ENCODE measurements around the gene TMEM43.

DNA sequence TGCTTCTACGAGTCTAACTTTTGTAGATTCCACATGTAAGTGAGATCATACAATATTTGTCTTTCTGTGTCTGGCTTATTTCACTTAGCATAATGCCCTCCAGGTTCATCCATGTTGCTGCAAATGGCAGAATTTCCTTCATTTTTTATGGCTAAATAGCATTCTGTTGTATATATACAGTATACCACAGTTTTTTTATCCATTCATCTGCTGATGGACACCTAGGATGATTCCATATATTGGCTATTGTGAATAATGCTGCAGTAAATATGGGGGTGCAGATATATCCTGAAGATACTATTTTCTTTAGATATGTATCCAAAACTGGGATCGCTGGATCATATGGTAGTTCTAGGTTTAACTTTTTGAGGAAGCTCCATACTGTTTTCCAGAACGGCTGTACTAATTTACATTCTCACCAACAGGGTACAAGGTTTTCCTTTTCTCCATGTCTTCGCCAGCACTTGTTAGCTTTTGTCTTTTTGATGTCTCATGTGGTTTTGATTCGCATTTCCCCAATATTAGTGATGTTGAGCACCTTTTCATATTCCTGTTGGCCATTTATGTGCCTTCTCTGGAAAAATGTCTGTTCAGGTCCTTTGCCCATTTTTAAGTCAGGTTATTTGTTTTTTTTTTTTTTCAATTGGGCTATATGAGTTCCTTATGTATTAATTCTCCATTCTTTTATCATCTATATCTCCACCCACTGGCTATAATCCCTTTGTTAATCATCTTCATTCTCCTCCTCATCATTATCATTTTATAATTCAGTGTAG is 27.0 kb upstream of the TMEM43 start:
- TF ChIP-seq ELF1 (IDR thresholded peaks at IDR 0.05) (no peak), NFIC (IDR thresholded peaks at IDR 0.05; ENCODE audit: borderline replicate concordance) (no peak), RCOR1 (IDR thresholded peaks at IDR 0.05; ENCODE audit: low read length) (no peak), USF1 (IDR thresholded peaks at IDR 0.05; ENCODE audit: borderline replicate concordance, low read depth) (no peak), IRF3 (IDR thresholded peaks at IDR 0.05; ENCODE audit: low read depth, low read length) (no peak), CHD2 (IDR thresholded peaks at IDR 0.05; ENCODE audit: low read length, partially characterized antibody) (no peak), GABPA (IDR thresholded peaks at IDR 0.05; ENCODE audit: low read depth) (no peak), RAD21 (IDR thresholded peaks at IDR 0.05; ENCODE audit: low read length) (no peak)
- TF ChIP-seq, protein P1, sequence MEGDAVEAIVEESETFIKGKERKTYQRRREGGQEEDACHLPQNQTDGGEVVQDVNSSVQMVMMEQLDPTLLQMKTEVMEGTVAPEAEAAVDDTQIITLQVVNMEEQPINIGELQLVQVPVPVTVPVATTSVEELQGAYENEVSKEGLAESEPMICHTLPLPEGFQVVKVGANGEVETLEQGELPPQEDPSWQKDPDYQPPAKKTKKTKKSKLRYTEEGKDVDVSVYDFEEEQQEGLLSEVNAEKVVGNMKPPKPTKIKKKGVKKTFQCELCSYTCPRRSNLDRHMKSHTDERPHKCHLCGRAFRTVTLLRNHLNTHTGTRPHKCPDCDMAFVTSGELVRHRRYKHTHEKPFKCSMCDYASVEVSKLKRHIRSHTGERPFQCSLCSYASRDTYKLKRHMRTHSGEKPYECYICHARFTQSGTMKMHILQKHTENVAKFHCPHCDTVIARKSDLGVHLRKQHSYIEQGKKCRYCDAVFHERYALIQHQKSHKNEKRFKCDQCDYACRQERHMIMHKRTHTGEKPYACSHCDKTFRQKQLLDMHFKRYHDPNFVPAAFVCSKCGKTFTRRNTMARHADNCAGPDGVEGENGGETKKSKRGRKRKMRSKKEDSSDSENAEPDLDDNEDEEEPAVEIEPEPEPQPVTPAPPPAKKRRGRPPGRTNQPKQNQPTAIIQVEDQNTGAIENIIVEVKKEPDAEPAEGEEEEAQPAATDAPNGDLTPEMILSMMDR (IDR thresholded peaks at IDR 0.05) = no peak
